H1 (cell line): ENCODE results near the gene ARHGAP32. TPM values are rescaled to one million over a fixed set of nuclear protein-coding genes. Genes with fewer than 3 reads are reported as not detected.

Source experiments
- CTCF ChIA-PET: fragments of 300-600 bp; sonication (Branson Sonifier 250); formaldehyde crosslinking; loops from one replicate; lab custom pipeline; 2021; ENCODE audit not compliant: partially characterized antibody; lab: Charles Lee
- POLR2A ChIA-PET: fragments of 300-600 bp; sonication (Branson Sonifier 250); formaldehyde crosslinking; loops from one replicate; lab custom pipeline; 2021; ENCODE audit warnings: inconsistent platforms; ENCODE audit not compliant: partially characterized antibody; lab: Charles Lee
- DNase-seq, 2 experiments: peaks; one replicate each; pipeline versions ENCODE4 v3.0.0 to v3.0.0-alpha.2; 2010 to 2022; ENCODE audit warnings: low spot score in 2 of 2, low read depth in 1 of 2, mixed read lengths in 1 of 2
- FAIRE-seq: peaks from 2 replicates; lab custom pipeline; 2011; peaks lifted over from hg19 to GRCh38; lab: Jason Lieb, UNC
- H2AFZ ChIP-seq: 2 replicates; pipeline ENCODE4 v1.8.1; 2012; ENCODE audit warnings: low read length, inconsistent platforms
- H2AK5ac ChIP-seq: 2 replicates; pipeline ENCODE4 v1.6.1; 2013; ENCODE audit warnings: low read depth, low read length
- H2BK120ac ChIP-seq: replicated peaks from 2 replicates; pipeline ENCODE3; 2013; ENCODE audit warnings: low read depth, low read length, inconsistent platforms
- H2BK12ac ChIP-seq: 2 replicates; pipeline ENCODE4 v1.6.1; 2013; ENCODE audit warnings: low read depth, low read length
- H2BK15ac ChIP-seq: 2 replicates; pipeline ENCODE4 v1.6.1; 2013; ENCODE audit warnings: low read length
- H2BK20ac ChIP-seq: 2 replicates; pipeline ENCODE4 v1.6.1; 2013; ENCODE audit warnings: low read length
- H2BK5ac ChIP-seq: 2 replicates; pipeline ENCODE4 v1.6.1; 2013; ENCODE audit warnings: low read depth, low read length
- H3K14ac ChIP-seq: 2 replicates; pipeline ENCODE4 v1.6.1; 2013; ENCODE audit warnings: inconsistent platforms; ENCODE audit not compliant: insufficient read length
- H3K18ac ChIP-seq: 2 replicates; pipeline ENCODE4 v1.6.1; 2013; ENCODE audit warnings: low read length; ENCODE audit errors: extremely low read depth
- H3K23ac ChIP-seq: 2 replicates; pipeline ENCODE4 v1.6.1; 2013; ENCODE audit warnings: inconsistent platforms; ENCODE audit not compliant: insufficient read length
- H3K23me2 ChIP-seq: 2 replicates; pipeline ENCODE4 v1.6.1; 2013; ENCODE audit warnings: low read depth, low read length
- H3K27ac ChIP-seq: 2 replicates; pipeline ENCODE4 v1.6.1; 2011; ENCODE audit warnings: low read depth, low read length, inconsistent platforms
- H3K27me3 ChIP-seq, 4 experiments: replicated peaks in 1 of 4; 1 replicate in 1 of 4; 2 replicates in 3 of 4; pipeline versions ENCODE4 v1.6.1 to v1.8.1; 2011 to 2013; ENCODE audit warnings: low read length in 3 of 4, mild to moderate bottlenecking in 3 of 4, inconsistent platforms in 2 of 4, mixed read lengths in 2 of 4, moderate library complexity in 1 of 4; ENCODE audit not compliant: control insufficient read depth in 3 of 4, insufficient read depth in 3 of 4; ENCODE audit errors: extremely low read depth in 1 of 4
- H3K36me3 ChIP-seq, 4 experiments: 2 replicates each; pipeline versions ENCODE4 v1.6.1 to v1.8.1; 2011 to 2013; ENCODE audit warnings: mild to moderate bottlenecking in 4 of 4, low read length in 3 of 4, moderate library complexity in 2 of 4, control low read depth in 1 of 4, inconsistent platforms in 1 of 4; ENCODE audit not compliant: insufficient read depth in 4 of 4, control insufficient read depth in 2 of 4
- H3K4ac ChIP-seq: replicated peaks from 2 replicates; pipeline ENCODE3; 2013; ENCODE audit warnings: low read length, low read depth, mixed read lengths, inconsistent platforms; ENCODE audit not compliant: insufficient read length
- H3K4me1 ChIP-seq, 4 experiments: replicated peaks in 1 of 4; 1 replicate in 1 of 4; 2 replicates in 3 of 4; pipeline versions ENCODE4 v1.6.1 to v1.8.1; 2011 to 2013; ENCODE audit warnings: low read length in 3 of 4, inconsistent platforms in 2 of 4, mixed read lengths in 1 of 4; ENCODE audit not compliant: insufficient read depth in 4 of 4, control insufficient read depth in 3 of 4
- H3K4me2 ChIP-seq, 2 experiments: 2 replicates each; pipeline versions ENCODE4 v1.6.1 to v1.8.1; 2011 to 2013; ENCODE audit warnings: low read depth in 2 of 2, low read length in 2 of 2, control low read depth in 1 of 2, inconsistent platforms in 1 of 2, mild to moderate bottlenecking in 1 of 2; ENCODE audit not compliant: insufficient read depth in 1 of 2
- H3K4me3 ChIP-seq, 4 experiments: fragments of 200-600, 300-600 bp in 1 of 4; sonication (generic), shearing (Covaris generic), sonication (Bioruptor Twin) in 1 of 4; 2 replicates each; pipeline versions ENCODE4 v1.5.1 to v1.8.1; 2011 to 2016; ENCODE audit warnings: low read length in 4 of 4, low read depth in 3 of 4, control low read depth in 2 of 4, inconsistent platforms in 2 of 4, mild to moderate bottlenecking in 2 of 4, mixed read lengths in 1 of 4, moderate library complexity in 1 of 4; ENCODE audit not compliant: insufficient read depth in 2 of 4; ENCODE audit errors: extremely low read depth in 1 of 4
- H3K56ac ChIP-seq: replicated peaks from 2 replicates; pipeline ENCODE3; 2013; ENCODE audit warnings: low read depth, mild to moderate bottlenecking, mixed read lengths, low read length, inconsistent platforms; ENCODE audit not compliant: insufficient read length
- H3K79me1 ChIP-seq: 2 replicates; pipeline ENCODE4 v1.6.1; 2013; ENCODE audit warnings: low read depth, low read length, control low read depth
- H3K79me2 ChIP-seq, 2 experiments: 2 replicates each; pipeline versions ENCODE4 v1.6.1 to v1.8.1; 2012 to 2013; ENCODE audit warnings: low read length in 2 of 2, mild to moderate bottlenecking in 2 of 2, inconsistent platforms in 1 of 2; ENCODE audit not compliant: insufficient read depth in 2 of 2, control insufficient read depth in 1 of 2
- H3K9ac ChIP-seq, 4 experiments: replicated peaks in 1 of 4; 1 replicate in 1 of 4; 2 replicates in 3 of 4; pipeline versions ENCODE4 v1.6.1 to v1.8.1; 2011 to 2013; ENCODE audit warnings: low read depth in 3 of 4, low read length in 3 of 4, control low read depth in 2 of 4, mild to moderate bottlenecking in 2 of 4, moderate library complexity in 2 of 4, inconsistent platforms in 1 of 4; ENCODE audit errors: extremely low read depth in 1 of 4
- H3K9me3 ChIP-seq, 2 experiments: 2 replicates each; pipeline versions ENCODE4 v1.6.1 to v1.8.1; 2012 to 2013; ENCODE audit warnings: mild to moderate bottlenecking in 2 of 2, moderate library complexity in 2 of 2, control low read depth in 1 of 2, inconsistent platforms in 1 of 2, low read depth in 1 of 2, low read length in 1 of 2, mixed read lengths in 1 of 2; ENCODE audit not compliant: insufficient read depth in 2 of 2
- H4K20me1 ChIP-seq, 2 experiments: replicated peaks in 1 of 2; 2 replicates each; pipeline versions ENCODE3 to v1.8.1; 2011 to 2013; ENCODE audit warnings: inconsistent platforms in 2 of 2, low read length in 2 of 2, mild to moderate bottlenecking in 1 of 2; ENCODE audit not compliant: insufficient read depth in 2 of 2, control insufficient read depth in 1 of 2
- H4K5ac ChIP-seq: 2 replicates; pipeline ENCODE4 v1.6.1; 2013; ENCODE audit warnings: low read length, low read depth, mixed read lengths, inconsistent platforms; ENCODE audit not compliant: insufficient read length
- H4K8ac ChIP-seq: 2 replicates; pipeline ENCODE4 v1.8.0; 2013; ENCODE audit warnings: mild to moderate bottlenecking, moderate library complexity, low read length, inconsistent platforms; ENCODE audit not compliant: insufficient read depth; ENCODE audit errors: extremely low read depth
- H4K91ac ChIP-seq: replicated peaks from 2 replicates; pipeline ENCODE3; 2013; ENCODE audit warnings: low read length, mixed read lengths, inconsistent platforms; ENCODE audit not compliant: insufficient read length
- ASH2L ChIP-seq: fragments of 200-600, 300-600 bp; sonication (generic); IDR thresholded peaks from one replicate; pipeline ENCODE4 v1.7.1; 2017; ENCODE audit warnings: low read length
- CTCF ChIP-seq, 3 experiments: IDR thresholded peaks; 1 replicate in 2 of 3; 2 replicates in 1 of 3; pipeline versions ENCODE4 v1.5.1 to v1.6.1; 2011; ENCODE audit warnings: low read length in 3 of 3, mild to moderate bottlenecking in 3 of 3, inconsistent platforms in 2 of 3, low read depth in 1 of 3, moderate library complexity in 1 of 3; ENCODE audit not compliant: insufficient read depth in 1 of 3; ENCODE audit errors: control extremely low read depth in 1 of 3
- GABPA ChIP-seq: IDR thresholded peaks from 2 replicates; pipeline ENCODE4 v1.6.1; 2011; ENCODE audit warnings: mild to moderate bottlenecking, low read length, moderate library complexity, borderline replicate concordance; ENCODE audit not compliant: insufficient read depth
- HDAC6 ChIP-seq: IDR thresholded peaks from one replicate; pipeline ENCODE4 v1.7.1; 2012; ENCODE audit warnings: low read depth, mild to moderate bottlenecking, inconsistent platforms, low read length, moderate library complexity
- KDM1A ChIP-seq: fragments of 200-600, 300-600 bp; sonication (generic); IDR thresholded peaks from 2 replicates; pipeline ENCODE4 v1.7.1; 2016; ENCODE audit warnings: mild to moderate bottlenecking, low read length, borderline replicate concordance
- KDM5A ChIP-seq: fragments of 200-600 bp; IDR thresholded peaks from 2 replicates; pipeline ENCODE4 v1.7.1; 2012; ENCODE audit warnings: mild to moderate bottlenecking, low read length, inconsistent platforms, mixed read lengths
- MAFK ChIP-seq: IDR thresholded peaks from 2 replicates; pipeline ENCODE4 v1.6.1; 2012; ENCODE audit warnings: low read depth, mild to moderate bottlenecking, improper control_type of control experiment, low read length
- MAX ChIP-seq: IDR thresholded peaks from 2 replicates; pipeline ENCODE4 v1.6.1; 2012; ENCODE audit warnings: inconsistent platforms
- POLR2A ChIP-seq, 2 experiments: IDR thresholded peaks; 1 replicate in 1 of 2; 2 replicates in 1 of 2; pipeline ENCODE4 v1.6.1; 2011; ENCODE audit warnings: low read depth in 2 of 2, low read length in 2 of 2, mild to moderate bottlenecking in 2 of 2; ENCODE audit errors: control extremely low read depth in 1 of 2
- RNF2 ChIP-seq: fragments of 200-900, 300-1000 bp; sonication (generic); IDR thresholded peaks from 2 replicates; pipeline ENCODE4 v1.7.1; 2016; ENCODE audit warnings: borderline replicate concordance, low read depth, mild to moderate bottlenecking, antibody characterized with exemption, low read length; ENCODE audit not compliant: poor library complexity, severe bottlenecking; ENCODE audit errors: missing control alignments
- SP1 ChIP-seq: IDR thresholded peaks from 2 replicates; pipeline ENCODE4 v1.6.1; 2011; ENCODE audit warnings: low read depth, low read length
- WGBS, 2 experiments: shearing (Covaris generic) in 1 of 2; methylation state at CpG; one replicate each; pipeline versions ENCODE4 v1.1.6 to v1.1.7; 2013 to 2015; ENCODE audit warnings: low lambda C conversion rate in 2 of 2, mixed read lengths in 2 of 2, inconsistent platforms in 1 of 2, low coverage in 1 of 2, missing lambda C conversion rate in 1 of 2; ENCODE audit not compliant: insufficient replicate concordance in 2 of 2, insufficient coverage in 1 of 2, insufficient read length in 1 of 2; ENCODE audit errors: extremely low coverage in 1 of 2, missing lambda C conversion rate in 1 of 2; 5-methylcytosine and 5-hydroxymethylcytosine counted together
- polyA plus RNA-seq, 7 experiments: library from polyadenylated mRNA; depleted of rRNA in 3 of 7; stranded (reverse) in 5 of 7; unstranded in 2 of 7; fragments of >200 nt in 5 of 7; fragments of 200-250 nt in 2 of 7; gene quantifications; 1 replicate in 5 of 7; 2 replicates in 1 of 7; 4 replicates in 1 of 7; pipeline versions ENCODE4 v1.2.1 to v1.2.3, GENCODE V29; 2011 to 2013; ENCODE audit warnings: missing spikeins in 2 of 7, mixed read lengths in 2 of 7
- total RNA-seq: library from RNA; stranded (reverse); fragmentation: NEBNext Ultra II Directional; extraction: Animal tissue kit (Norgen Biotek cat#: 25700); gene quantifications from 2 replicates; pipeline ENCODE4 v1.2.1, GENCODE V29; 2021

ARHGAP32 gene
- total and polyA plus RNA-seq, 2 of the 8 experiments (the other 6 are each of a cell fraction or from before 2014, with no cell fraction given): 13.7 to 30.0 TPM

DNA sequence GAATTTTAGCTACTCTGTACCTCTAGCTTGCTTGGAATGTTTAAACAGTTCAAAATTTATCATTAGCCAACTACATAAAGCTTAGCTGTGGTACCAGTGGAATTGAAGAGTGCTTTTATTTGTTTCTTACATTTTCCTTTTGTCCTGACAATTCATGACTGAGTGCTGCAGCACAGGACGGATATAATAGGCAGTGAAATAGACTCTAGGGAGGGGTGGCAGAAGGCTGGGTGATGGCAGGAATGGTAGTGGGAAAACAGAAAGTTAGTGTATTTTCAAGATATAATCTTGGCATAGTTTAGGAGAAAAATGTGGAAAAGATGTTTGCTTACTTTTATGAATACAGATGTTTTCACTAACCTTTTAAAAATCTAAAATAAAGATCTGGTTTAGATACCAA lies 31.1 kb upstream of the ARHGAP32 start:
- no peak overlapping the region for H3K27ac ChIP-seq
- no peaks in the 10 kb centered on the region for H3K27me3 ChIP-seq
- no peak for DNase-seq
- no peak overlapping the region for H3K4ac ChIP-seq
- ChIA-PET POLR2A (interaction anchor here (1.1 kb wide), 1 partner anchor 12 kb away, joined by 3 read pairs; no protein-coding TSS in a partner anchor), CTCF (interaction anchor here (1.3 kb wide), 1 partner anchor 14 kb away, joined by 7 read pairs; no protein-coding TSS in a partner anchor)
- no peak overlapping the region for H3K9ac ChIP-seq
- no peak overlapping the region for H3K18ac ChIP-seq
- no peak overlapping the region for H2AK5ac ChIP-seq
- H2BK5ac ChIP-seq: no peak overlapping the region
- H4K8ac ChIP-seq: no peak overlapping the region
- H3K14ac ChIP-seq: no peak overlapping the region
- no peak overlapping the region for H3K4me3 ChIP-seq
- no peak overlapping the region for H2BK20ac ChIP-seq
- H4K5ac ChIP-seq: no peak overlapping the region
- H3K4me2 ChIP-seq: no peak overlapping the region
- no peak overlapping the region for H2BK12ac ChIP-seq
- no peak overlapping the region for H3K23ac ChIP-seq
- peaks cover 6% of the 10 kb centered on the region; the same call in 1 of the 2 replicates for H3K79me1 ChIP-seq
- H3K56ac ChIP-seq: no peak overlapping the region
- no peak for FAIRE-seq
- 78% methylated on average over 1 of the region's 1 CpG; no CpG with 5 or more reads in 1 of the 2 experiments for WGBS, 2 experiments
- H3K4me1 ChIP-seq: peaks cover 2 to 13% (median 8%) of the 10 kb centered on the region in 4 experiments; a peak in 5 of 7 replicates
- peaks cover 4 to 15% of the 10 kb centered on the region in 2 experiments; a peak in 3 of 4 replicates for H3K9me3 ChIP-seq
- peaks cover 0 to 4% (median 1%) of the 10 kb centered on the region in 4 experiments; a peak in 3 of 8 replicates for H3K36me3 ChIP-seq
- no peak overlapping the region for H4K91ac ChIP-seq
- H3K23me2 ChIP-seq: no peaks in the 10 kb centered on the region
- H2BK15ac ChIP-seq: no peak overlapping the region
- no peak overlapping the region for H2AFZ ChIP-seq
- peaks cover 0 to 98% of the 10 kb centered on the region in 2 experiments; a peak in 3 of 4 replicates for H3K79me2 ChIP-seq
- H4K20me1 ChIP-seq: peaks cover 0 to 2% of the 10 kb centered on the region in 2 experiments
- H2BK120ac ChIP-seq: no peak overlapping the region
- TF ChIP-seq GABPA: no peak
- no peak for TF ChIP-seq MAFK
- no peak for TF ChIP-seq MAX
- no peak for TF ChIP-seq HDAC6
- no peak for TF ChIP-seq KDM1A
- no peak for TF ChIP-seq RNF2
- TF ChIP-seq POLR2A (IDR thresholded peaks at IDR 0.05; ENCODE audit: control extremely low read depth in 1 of 2, low read depth in 2 of 2, low read length in 2 of 2): no peak
- TF ChIP-seq SP1: no peak
- no peak for TF ChIP-seq CTCF (IDR thresholded peaks at IDR 0.05; ENCODE audit: control extremely low read depth in 1 of 3, insufficient read depth in 1 of 3, low read depth in 1 of 3, low read length in 3 of 3)
- TF ChIP-seq ASH2L: no peak
- no peak for TF ChIP-seq KDM5A
